ENCODE results near the gene RAB31.
"Not testable (repeated sequence)": the region's sequence is repeated elsewhere in the genome, so short reads cannot be mapped to it uniquely, and the experiment has no call there.

The RAB31 gene

GRCh38 chr18:9898792-9899549 is 190.9 kb downstream of the RAB31 start:
- no peak for DNase-seq

- not testable (repeated sequence) for DNase-seq
These were observed 191.4 kb downstream of the RAB31 start for GRCh38 chr18:9899550-9899930.

- DNase-seq, result no peak
These were observed 192.6 kb downstream of the RAB31 start for GRCh38 chr18:9900699-9901098.

- no peak for DNase-seq
These were observed 193.3 kb downstream of the RAB31 start for GRCh38 chr18:9901377-9901776.

- not testable (repeated sequence) for DNase-seq
These were observed 194.2 kb downstream of the RAB31 start for GRCh38 chr18:9902264-9902663.

- no peak for DNase-seq
These were observed 194.7 kb downstream of the RAB31 start for GRCh38 chr18:9902832-9903231.

GRCh38 chr18:9905401-9905922 is 197.4 kb downstream of the RAB31 start:
- DNase-seq, result no peak

GRCh38 chr18:9906481-9906880 is 198.4 kb downstream of the RAB31 start:
- no peak for DNase-seq

GRCh38 chr18:9907867-9908266 is 199.8 kb downstream of the RAB31 start:
- DNase-seq, result no peak

- DNase-seq, result no peak
These were observed 202.0 kb downstream of the RAB31 start for GRCh38 chr18:9910071-9910470.

- DNase-seq, result no peak
These were observed 202.6 kb downstream of the RAB31 start for GRCh38 chr18:9910661-9911060.

- no peak for DNase-seq
These were observed 203.1 kb downstream of the RAB31 start for GRCh38 chr18:9911226-9911625.
